Measurements from ENCODE around the gene KCNJ11. TPM values are rescaled to one million over a fixed set of nuclear protein-coding genes. Genes with fewer than 3 reads are reported as not detected.

KCNJ11 gene
- total RNA-seq, 1 experiment from 2014 or later = 7.5 TPM

- RAD21 ChIA-PET (ENCODE audit: low non-redundant PET in 1 of 2, low total read pairs in 2 of 2, uncharacterized antibody in 2 of 2, unreplicated experiment in 2 of 2) = interaction anchor here in 1 of 2 experiments (0.9 kb wide), 1 partner anchor 118 kb away, joined by 4 read pairs; no protein-coding TSS in a partner anchor
- BruUV-seq (replicated peaks) = no TSS peak
- Histone ChIP-seq H3K9ac (ENCODE audit: low read length) (no peak overlapping the region), H2AFZ (ENCODE audit: low read depth, low read length, poor library complexity, severe bottlenecking) (no peak overlapping the region), H3K4me2 (ENCODE audit: low read length) (peak overlapping the region; percentile 23; the same call in 1 of the 2 replicates), H3K27ac (ENCODE audit: low read depth, low read length) (no peak overlapping the region; the same call in 1 of the 2 replicates), H3K27me3 (ENCODE audit: insufficient read depth, low read length) (no peaks in the 10 kb centered on the region), H3K4me3 (replicated peaks in 1 of 2; ENCODE audit: low read depth in 1 of 2, low read length in 2 of 2) (no peak overlapping the region), H3K4me1 (ENCODE audit: control insufficient read depth in 1 of 2, insufficient read depth in 2 of 2, low read length in 2 of 2) (peaks cover 0 to 19% of the 10 kb centered on the region in 2 experiments; a peak in 3 of 4 replicates), H3K36me3 (ENCODE audit: control insufficient read depth in 1 of 2, insufficient read depth in 2 of 2, low read length in 2 of 2) (no peaks in the 10 kb centered on the region), H4K20me1 (ENCODE audit: insufficient read depth) (no peaks in the 10 kb centered on the region), H3K79me2 (ENCODE audit: insufficient read depth, low read length) (no peaks in the 10 kb centered on the region), H3K9me2 (ENCODE audit: insufficient read depth) (no peaks in the 10 kb centered on the region), H3K9me3 (ENCODE audit: control insufficient read depth in 1 of 2, insufficient read depth in 1 of 2, low read depth in 1 of 2, low read length in 2 of 2) (no peaks in the 10 kb centered on the region)
- intact Hi-C loops (cut with micrococcal nuclease) = loop anchor here (5.0 kb wide), 1 partner anchor 346 kb away; the partner anchor contains the start of gene KCNC1
- POLR2A ChIA-PET = no interaction called here
- no peak for TF ChIP-seq ZNF274 (IDR thresholded peaks at IDR 0.05; ENCODE audit: low read depth, low read length)
- TF ChIP-seq SRF (IDR thresholded peaks at IDR 0.05; ENCODE audit: low read depth) = no peak
- TF ChIP-seq TCF7L2 (IDR thresholded peaks at IDR 0.05; ENCODE audit: borderline replicate concordance, extremely low read depth, insufficient read depth, insufficient read length) = no peak
- no peak for TF ChIP-seq CBX3 (IDR thresholded peaks at IDR 0.05; ENCODE audit: low read depth)
- TF ChIP-seq, protein P1, sequence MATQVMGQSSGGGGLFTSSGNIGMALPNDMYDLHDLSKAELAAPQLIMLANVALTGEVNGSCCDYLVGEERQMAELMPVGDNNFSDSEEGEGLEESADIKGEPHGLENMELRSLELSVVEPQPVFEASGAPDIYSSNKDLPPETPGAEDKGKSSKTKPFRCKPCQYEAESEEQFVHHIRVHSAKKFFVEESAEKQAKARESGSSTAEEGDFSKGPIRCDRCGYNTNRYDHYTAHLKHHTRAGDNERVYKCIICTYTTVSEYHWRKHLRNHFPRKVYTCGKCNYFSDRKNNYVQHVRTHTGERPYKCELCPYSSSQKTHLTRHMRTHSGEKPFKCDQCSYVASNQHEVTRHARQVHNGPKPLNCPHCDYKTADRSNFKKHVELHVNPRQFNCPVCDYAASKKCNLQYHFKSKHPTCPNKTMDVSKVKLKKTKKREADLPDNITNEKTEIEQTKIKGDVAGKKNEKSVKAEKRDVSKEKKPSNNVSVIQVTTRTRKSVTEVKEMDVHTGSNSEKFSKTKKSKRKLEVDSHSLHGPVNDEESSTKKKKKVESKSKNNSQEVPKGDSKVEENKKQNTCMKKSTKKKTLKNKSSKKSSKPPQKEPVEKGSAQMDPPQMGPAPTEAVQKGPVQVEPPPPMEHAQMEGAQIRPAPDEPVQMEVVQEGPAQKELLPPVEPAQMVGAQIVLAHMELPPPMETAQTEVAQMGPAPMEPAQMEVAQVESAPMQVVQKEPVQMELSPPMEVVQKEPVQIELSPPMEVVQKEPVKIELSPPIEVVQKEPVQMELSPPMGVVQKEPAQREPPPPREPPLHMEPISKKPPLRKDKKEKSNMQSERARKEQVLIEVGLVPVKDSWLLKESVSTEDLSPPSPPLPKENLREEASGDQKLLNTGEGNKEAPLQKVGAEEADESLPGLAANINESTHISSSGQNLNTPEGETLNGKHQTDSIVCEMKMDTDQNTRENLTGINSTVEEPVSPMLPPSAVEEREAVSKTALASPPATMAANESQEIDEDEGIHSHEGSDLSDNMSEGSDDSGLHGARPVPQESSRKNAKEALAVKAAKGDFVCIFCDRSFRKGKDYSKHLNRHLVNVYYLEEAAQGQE (IDR thresholded peaks at IDR 0.05; ENCODE audit: low read depth) = no peak
- no peak for TF ChIP-seq CEBPB (IDR thresholded peaks at IDR 0.05; ENCODE audit: low read depth)
- no peak for TF ChIP-seq SP1 (IDR thresholded peaks at IDR 0.05; ENCODE audit: low read depth)
- TF ChIP-seq, protein P2, sequence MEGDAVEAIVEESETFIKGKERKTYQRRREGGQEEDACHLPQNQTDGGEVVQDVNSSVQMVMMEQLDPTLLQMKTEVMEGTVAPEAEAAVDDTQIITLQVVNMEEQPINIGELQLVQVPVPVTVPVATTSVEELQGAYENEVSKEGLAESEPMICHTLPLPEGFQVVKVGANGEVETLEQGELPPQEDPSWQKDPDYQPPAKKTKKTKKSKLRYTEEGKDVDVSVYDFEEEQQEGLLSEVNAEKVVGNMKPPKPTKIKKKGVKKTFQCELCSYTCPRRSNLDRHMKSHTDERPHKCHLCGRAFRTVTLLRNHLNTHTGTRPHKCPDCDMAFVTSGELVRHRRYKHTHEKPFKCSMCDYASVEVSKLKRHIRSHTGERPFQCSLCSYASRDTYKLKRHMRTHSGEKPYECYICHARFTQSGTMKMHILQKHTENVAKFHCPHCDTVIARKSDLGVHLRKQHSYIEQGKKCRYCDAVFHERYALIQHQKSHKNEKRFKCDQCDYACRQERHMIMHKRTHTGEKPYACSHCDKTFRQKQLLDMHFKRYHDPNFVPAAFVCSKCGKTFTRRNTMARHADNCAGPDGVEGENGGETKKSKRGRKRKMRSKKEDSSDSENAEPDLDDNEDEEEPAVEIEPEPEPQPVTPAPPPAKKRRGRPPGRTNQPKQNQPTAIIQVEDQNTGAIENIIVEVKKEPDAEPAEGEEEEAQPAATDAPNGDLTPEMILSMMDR (IDR thresholded peaks at IDR 0.05 in 2 of 3, conservative IDR thresholded peaks at IDR 0.05 in 1 of 3; ENCODE audit: borderline replicate concordance in 1 of 3, insufficient read depth in 1 of 3, low read depth in 2 of 3, low read length in 2 of 3) = peak; percentile 61 to 74 (median 65)
- TF ChIP-seq EZH2 (IDR thresholded peaks at IDR 0.05) = no peak
- peak; percentile 45; the same call in 1 of the 2 replicates for TF ChIP-seq MAX (IDR thresholded peaks at IDR 0.05)
- no peak for TF ChIP-seq EZH2phosphoT487 (IDR thresholded peaks at IDR 0.05; ENCODE audit: borderline replicate concordance)
- no peak for TF ChIP-seq SIN3A (IDR thresholded peaks at IDR 0.05; ENCODE audit: low read depth)
- TF ChIP-seq YY1 (IDR thresholded peaks at IDR 0.05; ENCODE audit: extremely low read depth, insufficient replicate concordance, low read depth, low read length) = no peak
- no peak for TF ChIP-seq ATF3 (IDR thresholded peaks at IDR 0.05)
- no peak for TF ChIP-seq JUND (IDR thresholded peaks at IDR 0.05)
- TF ChIP-seq POLR2A (IDR thresholded peaks at IDR 0.05; ENCODE audit: borderline replicate concordance, extremely low read depth, insufficient read depth, insufficient read length) = no peak
- TF ChIP-seq EGR1 (IDR thresholded peaks at IDR 0.05; ENCODE audit: low read depth) = no peak
- TF ChIP-seq RAD21 (IDR thresholded peaks at IDR 0.05; ENCODE audit: low read depth) = peak; percentile 59
- no peak for TF ChIP-seq FOSL1 (IDR thresholded peaks at IDR 0.05; ENCODE audit: low read depth)
- TF ChIP-seq POLR2AphosphoS5 (IDR thresholded peaks at IDR 0.05; ENCODE audit: low read depth, low read length) = no peak
- CTCF ChIA-PET = interaction anchor here (0.7 to 1.2 kb wide), 9 partner anchors 88 to 344 kb away, joined by 3 to 14 read pairs (median 4); no protein-coding TSS in a partner anchor
- DNase-seq (ENCODE audit: low read depth, low spot score) (peak; percentile 18), ATAC-seq (peak; percentile 55)
Observed at GRCh38 chr11:17386331-17387084, 2.0 kb downstream of the KCNJ11 start.

All from HCT116 (cell line).